AG09309 (cell line): Measurements from ENCODE around the gene TTC7B.

ENCODE experiments used
- DNase-seq: peaks from one replicate; pipeline ENCODE4 v3.0.0-alpha.2; 2010; ENCODE audit warnings: low read depth
- H3K4me3 ChIP-seq: 2 replicates; pipeline ENCODE4 v1.5.1; 2011; ENCODE audit warnings: mild to moderate bottlenecking, low read depth, low read length, moderate library complexity; ENCODE audit not compliant: control insufficient read depth
- TF ChIP-seq, protein P1 (sequence below): IDR thresholded peaks from 2 replicates; pipeline ENCODE4 v1.5.1; 2011; ENCODE audit warnings: mild to moderate bottlenecking, low read depth, low read length, inconsistent platforms; ENCODE audit not compliant: insufficient read depth, control insufficient read depth; ENCODE audit errors: missing control alignments

TTC7B gene

DNA sequence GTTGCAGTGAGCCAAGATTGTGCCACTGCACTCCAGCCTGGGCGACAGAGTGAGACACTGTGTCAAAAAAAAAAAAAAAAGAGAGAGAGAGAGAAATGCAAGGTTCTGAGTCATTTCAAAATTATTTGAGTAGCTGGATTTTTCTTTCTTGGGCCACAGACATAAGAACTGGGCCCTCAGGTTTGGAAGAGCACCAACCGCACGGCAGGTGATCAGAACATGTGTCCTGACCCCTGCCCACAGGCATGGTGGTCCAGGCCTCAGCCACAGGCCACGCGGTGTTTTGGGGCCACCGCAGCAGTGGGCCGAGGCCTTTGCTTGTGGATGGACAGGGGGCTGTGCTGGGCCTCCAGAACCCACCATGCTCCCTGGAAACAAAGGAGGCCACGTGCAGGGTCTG, 292.7 kb downstream of the TTC7B start:
- DNase-seq = no peak
- TF ChIP-seq, protein P1, sequence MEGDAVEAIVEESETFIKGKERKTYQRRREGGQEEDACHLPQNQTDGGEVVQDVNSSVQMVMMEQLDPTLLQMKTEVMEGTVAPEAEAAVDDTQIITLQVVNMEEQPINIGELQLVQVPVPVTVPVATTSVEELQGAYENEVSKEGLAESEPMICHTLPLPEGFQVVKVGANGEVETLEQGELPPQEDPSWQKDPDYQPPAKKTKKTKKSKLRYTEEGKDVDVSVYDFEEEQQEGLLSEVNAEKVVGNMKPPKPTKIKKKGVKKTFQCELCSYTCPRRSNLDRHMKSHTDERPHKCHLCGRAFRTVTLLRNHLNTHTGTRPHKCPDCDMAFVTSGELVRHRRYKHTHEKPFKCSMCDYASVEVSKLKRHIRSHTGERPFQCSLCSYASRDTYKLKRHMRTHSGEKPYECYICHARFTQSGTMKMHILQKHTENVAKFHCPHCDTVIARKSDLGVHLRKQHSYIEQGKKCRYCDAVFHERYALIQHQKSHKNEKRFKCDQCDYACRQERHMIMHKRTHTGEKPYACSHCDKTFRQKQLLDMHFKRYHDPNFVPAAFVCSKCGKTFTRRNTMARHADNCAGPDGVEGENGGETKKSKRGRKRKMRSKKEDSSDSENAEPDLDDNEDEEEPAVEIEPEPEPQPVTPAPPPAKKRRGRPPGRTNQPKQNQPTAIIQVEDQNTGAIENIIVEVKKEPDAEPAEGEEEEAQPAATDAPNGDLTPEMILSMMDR = no peak

DNA sequence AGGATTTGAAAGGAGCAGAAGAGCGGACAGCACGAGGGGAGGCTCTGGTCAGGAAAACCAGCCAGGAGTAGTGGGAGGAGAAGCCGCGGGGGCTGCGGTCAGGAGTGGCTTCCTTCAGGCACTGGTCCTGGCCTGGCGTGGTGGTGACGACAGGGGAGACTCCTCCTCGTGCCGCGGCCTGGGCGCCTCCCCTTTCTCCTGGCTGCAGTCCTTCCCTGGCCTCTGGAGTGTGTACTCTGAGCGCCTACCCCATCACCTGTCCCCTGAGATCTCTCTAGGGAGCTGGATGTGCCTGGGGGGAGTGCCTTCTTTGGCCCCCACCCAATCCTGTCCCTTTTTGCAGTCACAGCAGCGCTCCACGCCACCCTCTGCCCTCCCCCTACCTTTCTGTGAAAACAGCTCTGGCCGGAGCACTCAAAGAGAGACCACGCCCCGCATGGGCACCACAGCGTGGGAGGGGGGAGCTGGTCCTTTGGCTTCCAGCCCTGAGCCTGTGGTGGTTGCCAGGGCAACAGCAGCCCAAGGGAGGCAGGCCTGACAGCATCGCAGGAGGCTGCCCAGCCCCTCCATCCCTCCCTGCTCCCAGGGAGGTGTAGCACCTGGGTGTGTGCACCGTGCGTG, 293.5 kb downstream of the TTC7B start:
- TF ChIP-seq, protein P1 = no peak
- H3K4me3 ChIP-seq = no peak overlapping the region
- no peak for DNase-seq

More for the DNA sequence above, 292.7 kb downstream of the TTC7B start:
- no peak overlapping the region for H3K4me3 ChIP-seq

DNA sequence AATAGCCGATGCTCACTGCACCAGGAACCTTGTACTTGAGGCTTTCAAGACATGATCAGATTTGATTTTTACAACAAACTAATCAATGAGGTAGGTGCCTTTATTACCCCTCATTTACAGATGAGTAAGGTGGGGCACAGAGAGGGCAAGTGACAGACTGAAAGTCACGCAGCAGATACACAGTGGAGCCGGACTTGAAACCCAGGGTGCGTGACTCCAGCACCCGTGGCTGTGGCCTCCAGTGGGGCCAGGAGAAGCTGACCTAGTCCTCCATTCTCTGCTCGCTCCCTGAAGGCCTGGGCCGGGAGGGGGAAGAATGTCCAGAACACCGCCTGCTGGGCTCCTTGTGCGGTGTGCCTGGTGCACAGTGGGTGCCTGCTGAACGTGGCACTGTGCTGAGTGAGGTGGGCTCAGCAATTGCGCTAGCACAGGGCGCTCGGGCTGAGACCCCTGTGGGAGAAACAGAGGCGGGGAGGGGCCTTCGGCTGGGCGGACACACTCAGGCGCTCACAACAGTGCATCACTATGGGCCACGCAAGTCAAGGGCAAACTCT, 294.2 kb downstream of the TTC7B start:
- no peak overlapping the region for H3K4me3 ChIP-seq
- TF ChIP-seq, protein P1 = no peak
- DNase-seq = no peak

DNA sequence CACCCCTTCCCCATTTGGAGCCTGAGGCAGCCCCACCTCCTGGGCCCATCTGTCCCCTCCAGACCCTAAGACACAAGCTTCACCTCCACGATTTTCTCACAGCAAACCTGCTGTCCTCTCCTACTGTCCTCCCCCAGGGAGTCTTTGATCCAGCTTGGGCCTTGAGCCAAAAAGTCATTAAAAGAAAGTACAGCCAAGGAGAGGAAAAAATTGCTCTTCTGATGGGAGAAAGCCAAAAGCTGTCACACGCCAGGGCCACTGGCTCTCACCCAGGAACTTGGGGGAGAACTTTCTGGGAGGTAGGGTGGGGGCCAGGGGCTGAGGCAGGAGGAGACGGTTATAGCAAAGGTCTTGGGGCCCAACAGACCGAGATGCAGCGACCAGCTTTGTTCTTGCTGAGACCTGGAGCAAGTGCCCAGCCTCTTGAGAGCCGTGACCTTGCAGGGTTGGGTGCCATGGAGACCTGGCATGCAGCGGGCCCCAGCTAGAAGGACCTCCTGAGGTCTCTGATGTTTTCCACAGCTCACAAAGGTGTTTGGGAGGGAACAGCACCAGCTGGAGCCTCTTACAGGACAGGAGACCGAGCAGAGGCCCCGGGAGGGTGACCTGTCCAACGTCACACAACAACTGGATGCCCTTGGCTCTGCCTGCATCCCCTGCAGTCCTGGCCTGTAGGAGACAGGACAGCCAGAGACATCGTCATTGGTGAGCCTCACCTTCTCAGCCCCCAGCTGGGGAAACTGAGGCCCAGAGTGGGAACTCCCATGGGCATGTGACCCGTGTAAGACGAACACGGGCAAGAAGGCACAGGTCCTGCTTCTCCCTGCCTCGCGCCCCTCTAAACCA, 294.9 kb downstream of the TTC7B start:
- TF ChIP-seq, protein P1 = no peak
- H3K4me3 ChIP-seq = no peak overlapping the region
- no peak for DNase-seq

DNA sequence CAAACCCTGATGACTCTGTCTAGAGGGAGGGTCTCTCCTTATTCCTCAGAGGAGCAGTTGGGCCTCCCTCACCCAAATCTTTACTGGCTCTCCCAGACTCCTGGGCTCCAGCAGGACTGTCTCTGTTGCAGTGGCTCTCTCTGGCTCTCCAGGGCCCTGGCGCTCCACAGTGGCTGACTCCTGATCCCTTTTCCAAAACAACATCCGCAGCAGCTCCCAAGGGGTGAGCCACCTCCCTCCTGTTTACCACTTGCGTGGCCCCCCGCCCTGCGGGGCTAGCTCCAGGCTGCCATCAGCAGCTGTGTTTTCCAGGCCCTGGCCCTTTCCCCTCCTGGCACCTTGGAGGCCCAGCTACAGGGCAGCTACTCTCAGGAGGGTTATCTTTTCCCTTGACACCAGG, 295.9 kb downstream of the TTC7B start:
- TF ChIP-seq, protein P1 = no peak
- H3K4me3 ChIP-seq = no peak overlapping the region
- no peak for DNase-seq

DNA sequence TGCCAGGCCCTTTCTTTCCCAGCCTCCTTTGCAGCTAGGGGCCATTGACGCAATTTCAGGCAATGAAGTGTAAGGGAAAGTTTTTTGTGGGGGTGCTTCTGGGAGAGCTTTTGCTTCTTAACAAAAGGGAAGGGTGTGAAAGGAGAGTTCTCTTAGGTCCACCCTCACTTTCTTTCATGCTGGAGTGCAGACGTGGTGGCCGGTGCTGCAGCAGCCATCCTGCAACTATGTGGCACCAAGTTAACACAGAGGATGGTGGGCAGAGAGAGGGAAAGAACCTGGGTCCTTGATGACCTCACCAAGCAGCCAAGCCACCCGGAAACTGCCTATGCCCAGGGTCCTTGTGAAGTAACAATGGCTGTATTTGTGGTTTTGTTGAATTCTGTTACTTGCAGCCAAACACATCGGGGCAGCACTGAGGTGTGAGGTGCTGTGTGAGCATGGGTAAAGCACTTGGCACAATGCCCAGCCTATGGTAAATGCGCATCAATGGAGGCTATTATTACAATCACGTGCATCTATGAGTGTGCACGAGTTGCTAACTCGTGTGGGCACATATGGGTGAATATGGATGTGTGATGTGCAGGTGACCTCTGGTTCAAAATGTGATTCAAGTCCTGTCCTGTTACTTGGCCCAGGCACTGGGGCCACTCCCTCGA, 296.8 kb downstream of the TTC7B start:
- TF ChIP-seq, protein P1 = no peak
- no peak for DNase-seq
- H3K4me3 ChIP-seq = no peak overlapping the region
